Hematopoietic multipotent progenitor cell treated with erythropoietin and hydrocortisone succinate and interleukin-3 and kit ligand, for 8 days (in vitro differentiated cells): ENCODE results near the gene FOXE1.

ENCODE experiments used
- DNase-seq: peaks from one replicate; pipeline ENCODE4 v3.0.0-alpha.2; 2015

The FOXE1 gene

DNA sequence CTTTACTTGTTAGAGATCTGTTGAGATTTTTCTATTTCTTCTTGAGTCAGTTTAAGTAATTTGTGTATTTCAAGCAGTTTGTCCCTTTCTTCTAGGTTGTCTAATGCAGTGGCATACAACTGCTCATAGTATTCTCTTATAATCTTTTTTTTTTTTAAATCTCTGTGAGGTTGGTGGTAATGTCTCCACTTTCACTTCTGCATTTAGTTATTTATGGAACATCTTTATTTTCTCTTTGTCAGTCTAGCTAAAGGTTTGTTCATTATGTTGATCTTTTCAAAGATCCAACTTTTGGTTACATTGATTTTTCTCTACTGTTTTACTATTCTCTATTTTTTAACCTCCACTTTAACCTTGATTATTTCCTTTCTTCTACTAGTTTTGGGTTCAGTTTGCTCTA, 13.8 kb downstream of the FOXE1 start:
- no peak for DNase-seq

DNA sequence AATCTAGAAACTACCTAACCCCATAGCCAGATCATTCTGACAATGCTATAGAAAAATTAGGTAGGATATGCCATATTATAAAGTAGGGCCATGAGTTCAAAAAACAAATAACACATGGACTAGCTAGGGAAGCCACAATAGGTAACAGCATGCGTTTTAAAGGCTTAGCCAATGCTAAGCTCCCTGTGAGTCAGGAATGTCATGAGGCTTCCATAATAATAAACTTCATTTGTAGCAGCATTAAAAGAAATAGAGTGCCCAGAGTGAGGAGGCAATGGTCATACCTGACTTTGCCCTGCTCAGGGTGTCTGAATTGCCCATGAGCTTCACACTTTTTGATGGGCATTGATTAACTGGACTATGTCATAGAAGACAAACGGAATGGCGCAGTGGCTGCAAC, 15.8 kb downstream of the FOXE1 start:
- DNase-seq = no peak

DNA sequence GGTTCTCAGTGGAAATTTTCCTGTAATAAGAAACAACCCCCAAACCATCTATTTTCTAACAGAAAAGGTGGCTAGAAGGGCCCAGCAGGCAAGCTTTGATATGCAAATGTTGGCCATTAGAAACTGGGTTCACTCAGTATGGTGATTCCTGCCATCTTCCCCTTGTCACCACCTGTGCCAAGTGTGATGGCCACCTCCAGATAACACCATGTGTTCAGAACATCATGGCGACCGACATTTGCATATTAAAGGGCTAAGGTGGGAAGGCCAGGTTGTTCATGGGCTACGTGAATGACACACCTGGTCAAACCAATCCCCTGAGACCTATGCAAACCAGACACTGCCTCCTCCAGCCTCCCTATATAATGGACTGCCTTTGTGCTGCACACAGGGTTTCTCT, 20.4 kb downstream of the FOXE1 start:
- DNase-seq = no peak

DNA sequence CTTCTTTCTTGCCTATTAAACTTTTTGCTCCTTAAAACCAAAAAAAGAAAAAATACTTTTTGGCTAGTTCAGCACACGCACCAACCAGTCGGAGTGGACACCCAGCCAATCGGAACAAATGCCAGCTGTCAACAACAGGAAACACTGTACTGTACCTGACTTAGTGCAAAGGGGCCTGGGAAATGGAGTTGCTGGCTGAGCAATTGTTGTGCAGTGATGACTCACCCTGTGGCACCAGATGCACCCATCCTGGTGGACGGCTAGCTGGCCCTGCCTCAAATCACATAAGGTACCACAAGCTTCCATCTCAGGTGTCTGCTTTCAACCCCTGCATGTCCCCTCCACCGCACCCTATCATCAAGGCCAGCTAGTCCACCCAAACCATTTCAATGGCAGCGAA, 20.9 kb downstream of the FOXE1 start:
- no peak for DNase-seq

DNA sequence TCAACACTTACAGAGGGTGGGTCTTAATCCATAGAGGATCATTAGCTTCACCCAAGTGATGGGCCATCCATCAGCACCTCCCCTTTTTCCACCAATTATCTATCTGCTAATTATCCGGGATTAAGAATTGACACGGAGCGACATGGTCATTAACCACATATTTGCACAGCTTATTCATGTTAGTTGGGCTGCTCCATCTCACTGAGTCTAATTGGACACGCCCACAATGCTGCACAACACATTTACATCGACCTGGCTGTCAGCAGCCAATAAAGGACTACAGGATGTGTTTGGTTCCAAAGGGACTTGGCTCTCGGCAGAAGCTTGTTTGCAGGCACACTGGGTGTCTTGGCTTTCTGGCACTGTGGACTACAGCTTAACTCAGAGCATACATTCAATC, 21.6 kb downstream of the FOXE1 start:
- DNase-seq = no peak

DNA sequence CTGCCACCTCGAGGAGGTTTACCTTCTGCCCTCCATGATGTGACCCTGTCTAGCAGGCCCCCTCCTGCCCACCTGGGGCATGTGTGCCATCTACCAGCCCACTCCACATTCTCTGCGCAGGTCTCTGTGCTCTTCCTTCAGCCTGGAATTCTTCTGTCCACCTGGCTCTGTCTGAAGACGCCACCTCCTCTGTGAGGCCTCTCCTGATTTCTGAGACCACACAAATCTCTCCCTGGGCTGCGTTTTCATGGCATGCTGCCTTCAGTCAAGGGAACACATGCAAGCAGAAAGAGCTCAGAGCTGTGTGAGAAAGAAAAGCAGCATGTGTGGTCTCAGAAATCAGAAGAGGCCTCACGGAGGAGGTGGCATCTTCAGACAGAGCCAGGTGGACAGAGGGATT, 22.1 kb downstream of the FOXE1 start:
- DNase-seq = no peak

DNA sequence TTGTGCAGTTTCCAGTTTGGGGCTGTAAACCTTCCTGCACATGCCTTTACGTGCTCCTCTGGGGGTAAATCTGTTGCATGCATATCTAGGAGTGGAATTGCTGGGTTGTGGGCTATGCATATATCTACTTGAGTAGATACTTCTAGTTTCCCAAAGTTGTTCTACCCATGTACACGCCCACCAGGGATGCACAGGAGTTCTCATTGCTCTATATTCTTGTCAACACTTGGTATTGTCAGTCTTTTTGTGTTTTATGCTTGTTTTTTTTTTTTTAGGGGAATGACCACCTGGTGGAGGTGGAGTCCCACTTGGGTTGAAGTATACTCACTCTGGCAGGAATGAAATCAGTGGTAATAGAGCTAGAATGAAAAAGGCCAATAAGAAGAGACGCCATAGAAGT, 23.0 kb downstream of the FOXE1 start:
- no peak for DNase-seq

DNA sequence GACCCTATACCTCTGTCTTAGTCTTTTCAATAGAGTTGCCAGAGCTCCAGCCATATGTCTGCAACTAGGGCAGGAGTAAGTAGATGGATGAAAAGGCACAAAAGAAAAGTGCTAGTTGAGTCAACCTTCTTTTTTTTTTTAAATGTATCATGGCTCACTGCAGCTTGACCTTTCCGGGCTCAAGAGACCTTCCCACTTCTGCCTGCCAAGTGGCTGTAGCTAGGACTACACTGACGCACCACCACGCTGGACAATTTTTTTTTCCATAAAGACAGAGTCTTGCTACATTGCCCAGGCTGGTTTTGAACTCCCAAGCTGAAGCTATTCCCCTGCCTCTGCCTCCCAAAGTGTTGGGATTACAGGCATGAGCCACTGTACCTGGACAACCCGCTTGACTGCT, 27.3 kb downstream of the FOXE1 start:
- no peak for DNase-seq

DNA sequence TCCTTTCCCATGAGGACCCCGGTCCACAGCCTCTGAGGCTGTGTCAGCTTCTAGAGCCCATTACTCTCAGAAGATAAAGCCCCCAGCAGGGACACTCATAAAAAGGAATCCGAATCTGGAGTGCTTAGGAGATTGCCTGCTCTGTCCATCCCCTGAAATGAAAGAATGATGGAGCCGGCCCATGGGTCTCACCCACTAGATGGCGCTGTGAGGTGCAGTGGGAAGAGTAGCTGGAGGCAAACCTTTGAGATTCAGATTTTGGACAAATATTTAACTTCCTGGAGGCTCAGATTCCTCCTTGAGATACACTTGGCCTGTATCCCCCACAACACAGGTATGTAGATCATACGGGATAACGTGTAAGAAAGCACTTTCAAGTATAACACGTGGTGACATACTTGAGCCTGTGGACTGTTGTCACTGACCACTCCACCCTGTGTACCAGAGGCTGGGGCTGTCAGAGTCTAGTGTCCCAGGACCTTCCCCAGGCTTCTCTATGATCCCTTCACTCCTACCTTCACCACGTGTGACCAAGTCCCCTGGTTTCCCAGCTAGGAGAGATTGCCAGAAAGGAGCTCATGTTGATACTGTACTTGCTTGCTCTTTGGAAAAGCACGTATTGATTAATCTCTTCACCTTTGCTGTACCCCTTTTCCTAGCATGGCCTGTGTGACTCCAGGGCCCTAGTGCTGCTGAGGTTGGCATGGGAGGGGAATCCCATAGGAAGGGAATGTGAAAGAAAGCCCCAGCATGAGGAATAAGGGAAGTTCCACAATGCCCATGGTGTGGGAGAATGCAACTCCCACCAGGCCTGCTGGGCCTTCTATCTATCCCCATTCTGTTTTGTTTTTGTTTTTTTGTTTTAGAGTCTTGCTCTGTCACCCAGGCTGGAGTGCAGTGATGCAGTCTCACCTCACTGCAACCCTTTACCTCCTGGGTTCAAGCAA, 37.2 kb downstream of the FOXE1 start:
- DNase-seq = peak; percentile 53

DNA sequence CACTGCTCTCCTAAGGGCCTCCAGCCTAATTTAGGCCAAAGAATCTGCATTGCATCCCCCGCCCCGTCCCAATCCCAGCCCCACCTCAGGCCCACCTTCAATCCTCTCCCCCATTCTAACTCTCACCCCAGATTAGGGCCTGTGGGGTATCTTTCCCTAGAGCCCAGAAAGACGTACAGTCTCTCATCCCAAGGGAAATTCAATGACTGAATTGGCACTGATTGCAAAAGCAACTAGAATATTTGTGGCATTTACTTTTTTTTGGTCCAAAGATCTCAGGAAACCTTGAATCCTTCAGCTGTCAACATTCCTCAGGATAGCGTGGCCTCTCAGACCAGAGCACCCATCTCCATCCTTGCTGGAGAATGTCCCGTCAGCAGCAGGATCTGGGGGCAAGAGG, 38.7 kb downstream of the FOXE1 start:
- DNase-seq = no peak

DNA sequence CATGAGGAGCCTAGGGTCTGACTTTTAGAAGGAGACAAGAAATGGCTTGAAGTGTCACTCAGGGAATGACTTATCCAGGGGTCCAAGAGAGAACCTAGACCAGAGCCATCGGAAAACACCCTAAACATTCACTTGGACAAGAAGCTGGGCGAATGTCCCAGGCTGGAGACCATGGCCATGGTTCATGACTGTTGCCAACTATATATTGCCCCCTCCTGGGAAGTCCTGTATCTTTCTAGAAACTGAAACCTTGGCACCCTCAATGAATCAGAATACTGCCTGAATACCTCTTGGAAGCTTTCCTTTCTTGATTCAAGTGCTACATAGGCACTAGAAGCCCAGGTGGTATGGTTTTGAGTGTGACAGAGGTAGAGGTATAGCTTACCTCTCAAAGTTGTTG, 39.4 kb downstream of the FOXE1 start:
- no peak for DNase-seq

DNA sequence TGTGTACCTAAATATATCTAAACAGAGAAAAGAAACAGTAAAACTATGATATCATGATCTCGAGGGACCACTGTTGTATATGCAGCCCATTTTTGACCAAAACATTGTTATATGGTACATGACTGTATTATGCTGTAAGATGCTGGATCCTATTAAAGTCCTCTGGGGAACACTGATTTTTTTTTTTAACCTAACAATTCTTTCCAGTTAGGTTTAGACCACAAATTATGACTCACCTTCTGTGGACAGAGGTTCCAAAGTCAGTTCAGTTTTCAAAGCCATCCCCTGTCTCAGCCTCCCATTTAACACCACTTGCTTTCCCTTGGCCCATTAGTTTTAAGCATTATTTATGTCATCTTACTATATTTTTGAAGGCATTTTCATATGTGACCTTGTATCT, 42.2 kb downstream of the FOXE1 start:
- DNase-seq = no peak

DNA sequence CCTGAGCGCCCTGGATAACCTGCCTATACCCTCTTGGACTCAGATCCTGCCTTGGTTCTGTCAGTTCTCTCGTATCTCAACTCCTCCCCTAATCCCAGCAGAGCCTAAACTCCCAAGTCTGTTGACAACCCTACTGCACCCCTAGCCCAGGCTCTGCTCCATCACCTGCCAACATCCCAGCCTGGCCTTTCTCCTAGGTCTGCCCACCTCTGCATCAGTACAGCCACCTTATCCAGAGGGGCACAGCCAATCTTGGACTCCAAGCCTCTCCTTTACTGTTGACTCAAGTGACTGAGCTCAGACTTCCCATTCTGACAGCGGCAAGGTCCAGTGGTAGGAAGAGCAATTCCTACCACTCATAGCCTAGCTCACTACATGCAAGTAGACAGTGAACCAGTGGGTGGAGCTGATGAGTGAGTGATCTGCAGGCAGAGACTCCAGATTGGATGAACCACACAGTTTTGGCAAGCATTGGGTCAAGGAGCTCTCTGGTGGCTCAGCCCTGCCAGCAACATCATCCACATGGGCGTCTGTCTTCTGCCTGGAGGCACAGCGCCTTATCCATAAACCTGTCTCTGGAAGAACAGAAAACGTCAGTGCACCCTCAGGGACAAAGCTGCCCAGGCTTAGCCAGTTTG, 42.8 kb downstream of the FOXE1 start:
- peak; percentile 48 for DNase-seq

DNA sequence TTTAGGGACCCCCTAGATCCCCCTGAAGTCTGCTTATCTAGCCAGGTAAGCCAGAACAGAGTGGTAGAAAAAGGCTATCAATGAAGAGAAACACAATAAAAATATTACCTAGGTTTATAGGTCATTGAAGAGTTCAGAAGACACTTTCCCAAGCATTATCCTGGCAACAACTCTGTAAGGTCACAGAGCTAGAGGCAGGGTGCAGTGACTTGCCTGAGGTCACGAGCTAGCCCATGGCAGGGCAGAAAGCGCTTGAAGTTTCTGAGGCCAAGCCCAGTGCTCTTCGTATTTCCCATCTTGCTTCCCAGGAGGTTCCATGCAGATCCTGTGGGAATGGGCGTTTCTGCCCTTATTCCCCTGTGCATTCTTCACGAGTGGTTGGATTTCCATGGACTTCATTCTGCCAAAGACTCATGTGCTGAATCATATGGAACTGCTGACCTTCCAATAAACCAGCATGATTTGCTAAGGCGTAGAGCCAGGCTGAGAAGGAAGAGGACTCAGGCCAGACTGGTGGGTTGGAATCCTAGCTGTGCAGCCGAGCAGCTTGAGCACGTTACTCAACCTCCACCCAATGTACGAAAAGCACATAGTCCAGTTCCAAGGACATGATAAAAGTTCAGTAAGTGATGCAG, 47.2 kb downstream of the FOXE1 start:
- DNase-seq = no peak

DNA sequence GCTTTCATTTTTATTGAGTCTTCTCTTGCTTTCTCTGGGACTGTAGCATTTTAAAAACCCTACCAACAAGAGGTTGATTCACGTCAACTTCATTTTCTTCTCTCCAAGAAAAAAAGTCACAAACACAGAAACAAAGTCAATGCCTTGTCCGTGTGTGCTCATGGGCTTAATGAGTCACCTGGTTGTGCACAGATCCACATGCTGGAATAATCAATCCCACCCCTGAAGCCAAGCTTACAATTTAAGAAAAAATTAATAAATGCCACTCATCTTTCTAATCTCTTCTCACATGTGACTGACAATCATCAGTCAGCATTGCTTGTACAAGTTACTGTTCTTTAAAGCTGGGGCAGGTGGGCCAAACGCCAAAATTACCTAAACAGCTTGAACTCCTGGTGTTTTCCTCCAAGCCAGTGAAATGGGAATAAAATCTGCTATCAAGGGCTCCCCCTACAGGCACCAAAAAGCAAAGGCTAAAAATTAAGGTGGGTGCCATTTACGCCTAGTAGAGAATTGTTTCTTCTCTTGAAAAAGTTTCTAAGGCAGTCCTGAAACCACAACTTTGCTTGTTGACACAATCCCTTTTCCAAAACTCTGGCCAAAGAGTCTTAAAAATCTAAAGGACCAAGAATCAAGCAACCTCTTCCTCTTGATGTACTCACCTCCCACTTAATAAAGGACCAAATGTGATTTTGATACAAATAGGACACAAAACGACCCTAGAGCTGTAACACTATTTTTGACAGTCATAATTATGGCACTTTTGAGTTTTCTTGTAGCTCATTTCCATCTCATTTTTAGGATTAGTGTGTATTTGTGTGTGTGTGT, 47.9 kb downstream of the FOXE1 start:
- DNase-seq = peak; percentile 58

DNA sequence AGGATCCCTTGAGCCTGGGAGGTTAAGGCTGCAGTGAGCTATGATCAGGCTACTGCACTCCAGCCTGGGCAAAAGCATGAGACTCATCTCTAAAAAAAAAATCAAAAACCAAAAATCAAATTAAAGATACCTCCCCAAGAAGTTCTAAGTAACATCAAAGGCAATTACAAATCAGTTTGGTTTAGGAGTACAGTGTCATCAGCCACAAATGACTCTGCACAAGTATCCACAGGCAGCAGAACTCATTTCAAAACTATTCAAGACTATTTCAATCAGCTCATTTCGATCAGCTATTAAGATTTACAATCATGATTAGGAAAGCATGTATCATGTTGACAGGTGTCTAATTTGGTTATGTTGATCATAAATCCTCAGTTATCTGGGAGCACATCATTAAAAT, 50.2 kb downstream of the FOXE1 start:
- no peak for DNase-seq

DNA sequence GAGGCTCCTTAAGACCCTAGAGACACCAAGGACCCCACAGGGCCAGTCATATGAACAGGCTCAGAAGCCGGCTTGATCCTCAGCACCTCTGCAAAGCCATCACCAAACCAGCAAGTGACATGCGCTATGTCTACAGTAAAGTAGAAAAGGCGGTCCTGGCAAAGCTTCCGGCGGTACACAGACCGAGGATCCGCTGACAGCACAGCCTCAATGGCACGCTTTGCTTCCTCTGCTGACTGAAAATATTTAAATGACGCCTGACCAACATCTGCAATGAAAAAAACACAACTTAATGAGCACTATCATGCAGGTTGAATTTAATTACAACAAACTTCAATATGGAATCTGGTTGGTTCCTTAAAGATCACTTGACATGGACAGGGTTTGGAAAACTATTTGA, 51.7 kb downstream of the FOXE1 start:
- no peak for DNase-seq

DNA sequence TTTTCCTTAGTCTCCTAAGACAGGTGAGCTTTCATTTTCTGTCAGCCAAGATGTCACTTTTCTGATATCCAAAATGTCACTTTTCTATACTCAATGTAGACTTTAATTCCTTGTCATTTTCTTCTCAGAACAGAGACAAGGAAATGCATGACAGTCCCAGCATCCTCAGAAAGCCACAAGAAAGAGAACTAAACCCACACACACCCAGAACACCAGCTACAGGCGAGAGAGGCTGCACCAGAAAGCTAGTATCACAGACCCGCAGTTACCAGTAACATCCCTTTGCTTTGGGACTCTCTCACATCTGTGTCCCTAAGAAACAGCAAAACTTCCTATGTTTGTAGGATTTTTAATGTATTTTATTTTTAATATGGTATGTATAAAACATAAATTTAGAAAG, 52.2 kb downstream of the FOXE1 start:
- DNase-seq = no peak
